ENCODE measurements around the gene UFSP2. TPM values are rescaled to one million over a fixed set of nuclear protein-coding genes. Genes with fewer than 3 reads are reported as not detected.

The UFSP2 gene, protein sequence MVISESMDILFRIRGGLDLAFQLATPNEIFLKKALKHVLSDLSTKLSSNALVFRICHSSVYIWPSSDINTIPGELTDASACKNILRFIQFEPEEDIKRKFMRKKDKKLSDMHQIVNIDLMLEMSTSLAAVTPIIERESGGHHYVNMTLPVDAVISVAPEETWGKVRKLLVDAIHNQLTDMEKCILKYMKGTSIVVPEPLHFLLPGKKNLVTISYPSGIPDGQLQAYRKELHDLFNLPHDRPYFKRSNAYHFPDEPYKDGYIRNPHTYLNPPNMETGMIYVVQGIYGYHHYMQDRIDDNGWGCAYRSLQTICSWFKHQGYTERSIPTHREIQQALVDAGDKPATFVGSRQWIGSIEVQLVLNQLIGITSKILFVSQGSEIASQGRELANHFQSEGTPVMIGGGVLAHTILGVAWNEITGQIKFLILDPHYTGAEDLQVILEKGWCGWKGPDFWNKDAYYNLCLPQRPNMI
- total RNA-seq (47.1 TPM), polyA plus RNA-seq (ENCODE audit: insufficient read depth, low read depth, low replicate concordance) (47.3 TPM)
- long read RNA-seq, donor 1, transcript UFSP2-201 (12 exons, 1,630 nt) = major isoform, 9 of 25 reads
- long read RNA-seq, donor 1, partial matches to known transcripts = 14 of 25 reads
- long read RNA-seq, donor 1, other reads (novel, unspliced or antisense) = 0 of 25 reads
- long read RNA-seq, donor 2, transcript UFSP2-201 (12 exons, 1,630 nt) = major isoform, 7 of 9 reads
- long read RNA-seq, donor 2, partial matches to known transcripts = 0 of 9 reads
- long read RNA-seq, donor 2, other reads (novel, unspliced or antisense) = 0 of 9 reads
- long read RNA-seq, donor 3, transcript UFSP2-201 (12 exons, 1,630 nt) = major isoform, 18 of 27 reads
- long read RNA-seq, donor 3, partial matches to known transcripts = 7 of 27 reads
- long read RNA-seq, donor 3, other reads (novel, unspliced or antisense) = 0 of 27 reads
- long read RNA-seq, donor 4, transcript UFSP2-201 (12 exons, 1,630 nt) = major isoform, 12 of 12 reads
- long read RNA-seq, donor 4, partial matches to known transcripts = 0 of 12 reads
- long read RNA-seq, donor 4, other reads (novel, unspliced or antisense) = 0 of 12 reads
- long read RNA-seq, donor 5 = 0 reads
- long read RNA-seq, donor 6, transcript UFSP2-201 (12 exons, 1,630 nt) = major isoform, 20 of 33 reads
- long read RNA-seq, donor 6, partial matches to known transcripts = 13 of 33 reads
- long read RNA-seq, donor 6, other reads (novel, unspliced or antisense) = 0 of 33 reads
- long read RNA-seq, donor 7, transcript UFSP2-201 (12 exons, 1,630 nt) = major isoform, 33 of 41 reads
- long read RNA-seq, donor 7, partial matches to known transcripts = 3 of 41 reads
- long read RNA-seq, donor 7, other reads (novel, unspliced or antisense) = 4 of 41 reads
- long read RNA-seq, donor 8, transcript UFSP2-201 (12 exons, 1,630 nt) = major isoform, 7 of 7 reads
- long read RNA-seq, donor 8, partial matches to known transcripts = 0 of 7 reads
- long read RNA-seq, donor 8, other reads (novel, unspliced or antisense) = 0 of 7 reads
- long read RNA-seq, donor 9, transcript UFSP2-201 (12 exons, 1,630 nt) = major isoform, 6 of 7 reads
- long read RNA-seq, donor 9, partial matches to known transcripts = 0 of 7 reads
- long read RNA-seq, donor 9, other reads (novel, unspliced or antisense) = 0 of 7 reads
- long read RNA-seq, donor 10, transcript UFSP2-201 (12 exons, 1,630 nt) = major isoform, 8 of 15 reads
- long read RNA-seq, donor 10, partial matches to known transcripts = 6 of 15 reads
- long read RNA-seq, donor 10, other reads (novel, unspliced or antisense) = 0 of 15 reads

DNA sequence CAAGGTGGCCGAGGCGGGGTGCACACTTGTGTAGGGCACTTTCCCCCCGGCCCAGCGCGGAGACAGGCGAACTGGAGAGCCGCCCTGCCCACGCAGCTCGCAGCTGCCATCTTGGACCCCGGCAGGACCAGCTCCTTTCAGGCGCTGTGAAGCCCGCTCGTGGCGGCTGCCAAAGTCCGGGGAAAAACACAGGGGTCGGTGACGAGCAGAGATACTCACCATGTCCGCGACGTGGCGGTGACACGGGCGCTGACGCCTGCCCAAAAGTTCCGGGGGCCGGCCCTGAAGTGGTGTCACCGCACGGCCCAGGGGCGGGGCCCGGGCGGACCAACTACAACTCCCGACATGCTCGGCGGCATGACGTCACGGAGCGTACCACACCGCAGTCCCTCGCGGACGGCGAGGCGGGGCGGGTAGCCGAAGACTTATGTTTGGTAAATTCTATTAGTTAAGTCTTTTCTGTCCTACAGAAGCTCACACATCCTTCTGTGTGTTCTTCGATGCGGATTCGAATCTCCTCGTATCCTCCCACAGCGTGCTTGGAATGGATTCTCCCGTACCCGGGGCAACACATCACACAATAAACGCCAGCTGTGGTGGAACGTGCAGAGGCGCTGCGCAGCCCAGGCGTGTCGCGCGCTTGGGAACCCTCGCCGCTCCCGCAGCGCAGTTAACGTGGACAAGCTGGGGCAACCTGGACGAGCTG, at the start of gene UFSP2:
UFSP2 (minus strand) TSS at position 318 of the 706 bp plus-strand sequence; CDS start at position 222, 96 bp downstream.
- Histone ChIP-seq H3K27me3 (ENCODE audit: control insufficient read depth, insufficient read depth, low read length) (no peaks in the 10 kb centered on the region), H3K4me1 (ENCODE audit: control insufficient read depth in 2 of 3, insufficient read depth in 2 of 3, low read depth in 1 of 3, low read length in 3 of 3) (peaks cover 0 to 8% (median 4%) of the 10 kb centered on the region in 3 donors), H3K9ac (ENCODE audit: low read length in 3 of 3) (peak within 1 kb of the TSS; percentile 79 to 98 (median 81)), H3K4me3 (ENCODE audit: low read length in 3 of 3) (peak within 1 kb of the TSS; percentile 74 to 98 (median 88)), H3K9me3 (ENCODE audit: control insufficient read depth in 2 of 3, insufficient read depth in 1 of 3, low read length in 3 of 3) (no peaks in the 10 kb centered on the region), H3K36me3 (ENCODE audit: control insufficient read depth in 2 of 3, insufficient read depth in 3 of 3, low read length in 3 of 3) (peaks cover 0 to 4% (median 0%) of the 10 kb centered on the region in 3 donors), H3K27ac (ENCODE audit: low read depth in 2 of 2, low read length in 2 of 2) (peak within 1 kb of the TSS; percentile 98 to 99)
- FAIRE-seq = no peak
- TF ChIP-seq, protein P1, sequence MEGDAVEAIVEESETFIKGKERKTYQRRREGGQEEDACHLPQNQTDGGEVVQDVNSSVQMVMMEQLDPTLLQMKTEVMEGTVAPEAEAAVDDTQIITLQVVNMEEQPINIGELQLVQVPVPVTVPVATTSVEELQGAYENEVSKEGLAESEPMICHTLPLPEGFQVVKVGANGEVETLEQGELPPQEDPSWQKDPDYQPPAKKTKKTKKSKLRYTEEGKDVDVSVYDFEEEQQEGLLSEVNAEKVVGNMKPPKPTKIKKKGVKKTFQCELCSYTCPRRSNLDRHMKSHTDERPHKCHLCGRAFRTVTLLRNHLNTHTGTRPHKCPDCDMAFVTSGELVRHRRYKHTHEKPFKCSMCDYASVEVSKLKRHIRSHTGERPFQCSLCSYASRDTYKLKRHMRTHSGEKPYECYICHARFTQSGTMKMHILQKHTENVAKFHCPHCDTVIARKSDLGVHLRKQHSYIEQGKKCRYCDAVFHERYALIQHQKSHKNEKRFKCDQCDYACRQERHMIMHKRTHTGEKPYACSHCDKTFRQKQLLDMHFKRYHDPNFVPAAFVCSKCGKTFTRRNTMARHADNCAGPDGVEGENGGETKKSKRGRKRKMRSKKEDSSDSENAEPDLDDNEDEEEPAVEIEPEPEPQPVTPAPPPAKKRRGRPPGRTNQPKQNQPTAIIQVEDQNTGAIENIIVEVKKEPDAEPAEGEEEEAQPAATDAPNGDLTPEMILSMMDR (IDR thresholded peaks at IDR 0.05; ENCODE audit: borderline replicate concordance, extremely low read depth, insufficient read depth) = no peak
- intact Hi-C loops (cut with DNase I) = no loop called here
- DNase-seq = peak; percentile 92 to 97 (median 96)

DNA sequence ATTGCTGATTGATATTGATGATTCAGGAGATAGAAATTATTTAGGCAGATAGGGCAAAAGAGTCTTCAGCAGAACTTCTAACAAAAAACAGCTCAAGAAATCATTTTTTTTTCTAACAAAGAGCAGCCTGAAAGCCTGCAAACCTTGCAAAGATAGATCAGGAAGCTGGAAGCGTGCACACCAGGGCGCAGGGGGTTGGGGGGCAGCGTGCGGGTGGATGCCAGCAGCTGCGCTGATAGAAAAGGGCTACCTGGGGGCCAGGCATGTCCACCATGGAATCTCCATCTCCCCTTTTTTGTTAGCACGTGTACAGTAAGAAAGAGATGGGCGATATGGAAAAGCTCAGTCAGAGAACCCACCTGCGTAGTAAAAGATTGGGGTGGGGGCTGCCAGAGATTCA, 47.5 kb upstream of the UFSP2 start:
- peaks cover 0 to 2% (median 0%) of the 10 kb centered on the region in 3 donors for H3K4me1 ChIP-seq (ENCODE audit: control insufficient read depth in 2 of 3, insufficient read depth in 2 of 3, low read depth in 1 of 3, low read length in 3 of 3)
- no peaks in the 10 kb centered on the region for H3K36me3 ChIP-seq (ENCODE audit: control insufficient read depth in 2 of 3, insufficient read depth in 3 of 3, low read length in 3 of 3)
- no peaks in the 10 kb centered on the region for H3K27me3 ChIP-seq (ENCODE audit: control insufficient read depth, insufficient read depth, low read length)
- H3K4me3 ChIP-seq (ENCODE audit: low read length in 3 of 3) = no peak overlapping the region
- no peak overlapping the region for H3K27ac ChIP-seq (ENCODE audit: low read depth in 2 of 2, low read length in 2 of 2)
- TF ChIP-seq, protein P1 (IDR thresholded peaks at IDR 0.05; ENCODE audit: borderline replicate concordance, extremely low read depth, insufficient read depth) = no peak
- DNase-seq (no peak), FAIRE-seq (no peak)
- intact Hi-C loops (cut with DNase I) = loop anchor here (10.0 kb wide), 1 partner anchor 122 kb away; no protein-coding TSS in a partner anchor
- no peak overlapping the region for H3K9ac ChIP-seq (ENCODE audit: low read length in 3 of 3)
- H3K9me3 ChIP-seq (ENCODE audit: control insufficient read depth in 2 of 3, insufficient read depth in 1 of 3, low read length in 3 of 3) = no peaks in the 10 kb centered on the region
